ENCODE measurements around the gene MAP2K7.
A peak's percentile ranks its signal among the peaks of the same experiment; 100 is the strongest.
"Not testable (repeated sequence)": the region's sequence is repeated elsewhere in the genome, so short reads cannot be mapped to it uniquely, and the experiment has no call there.

Gene MAP2K7

DNA sequence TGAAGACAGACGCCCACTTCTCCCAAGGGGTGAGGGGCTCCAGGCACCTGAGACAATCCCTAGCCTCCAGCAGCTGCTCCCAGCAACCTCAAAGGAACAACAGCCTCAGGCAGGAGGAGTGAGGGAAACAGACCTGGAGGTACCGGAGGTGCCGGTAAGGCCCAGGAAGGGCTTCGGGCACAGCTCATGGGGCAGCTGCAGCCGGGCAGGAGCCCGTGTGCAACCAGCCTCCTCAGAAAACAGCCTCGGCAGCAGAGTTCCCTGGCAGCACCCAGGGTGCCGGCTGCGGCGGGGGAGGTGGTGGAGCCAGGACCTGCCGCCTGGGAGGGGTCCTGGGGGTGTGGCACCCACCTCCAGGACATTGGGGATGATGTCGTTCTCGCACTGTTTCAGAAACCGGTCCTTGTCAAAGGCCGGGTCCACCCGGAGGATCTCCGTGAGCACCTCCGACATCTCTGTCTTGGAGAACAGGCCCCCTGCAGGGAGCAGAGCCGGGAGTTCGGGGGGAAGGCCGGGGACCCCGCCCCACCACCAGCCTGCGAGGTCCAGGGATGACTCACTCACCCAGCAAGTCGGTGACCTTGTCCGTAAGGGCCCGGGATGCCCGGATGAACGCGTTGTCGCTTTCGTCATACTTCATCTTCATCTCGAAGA lies 28.7 kb downstream of the MAP2K7 start:
- DNase-seq: no peak

DNA sequence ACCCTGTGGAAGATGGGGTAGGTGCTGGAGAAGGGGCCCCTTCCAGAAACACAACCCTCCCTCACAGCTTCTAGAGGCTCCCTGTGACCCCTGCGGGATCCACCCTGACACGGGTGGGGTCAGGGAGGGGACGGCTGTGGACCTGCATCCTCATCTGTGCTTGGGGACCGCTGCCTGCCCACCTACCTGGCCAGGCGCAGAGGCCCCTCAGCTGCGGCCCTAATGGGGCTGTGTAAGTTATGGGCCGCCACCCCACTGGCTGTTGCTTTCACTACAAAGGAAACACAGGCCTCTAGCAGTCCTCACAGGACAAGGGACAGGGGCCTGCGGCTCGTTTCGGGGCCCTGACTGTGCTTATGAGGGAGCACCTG lies 29.2 kb downstream of the MAP2K7 start:
- no peak for DNase-seq

DNA sequence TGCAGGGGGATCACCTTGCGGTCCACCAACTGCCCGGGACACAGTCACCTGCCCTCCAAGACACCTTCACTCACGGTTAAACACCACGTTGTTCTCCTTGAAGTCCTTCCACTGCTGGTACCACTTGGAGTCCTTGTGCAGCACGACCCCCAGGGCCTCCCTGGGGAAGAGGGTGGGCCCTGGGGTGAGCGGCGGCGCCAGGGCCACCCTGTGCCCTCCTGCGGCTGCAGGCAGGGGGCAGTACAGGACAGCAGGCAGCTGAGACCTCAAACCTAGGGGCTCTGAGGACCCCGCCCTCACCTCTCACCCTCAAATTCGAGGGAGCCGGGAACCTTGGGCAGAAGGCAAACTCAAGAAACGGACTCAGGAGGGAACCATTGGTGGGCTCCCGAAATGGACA lies 29.7 kb downstream of the MAP2K7 start:
- DNase-seq: no peak

DNA sequence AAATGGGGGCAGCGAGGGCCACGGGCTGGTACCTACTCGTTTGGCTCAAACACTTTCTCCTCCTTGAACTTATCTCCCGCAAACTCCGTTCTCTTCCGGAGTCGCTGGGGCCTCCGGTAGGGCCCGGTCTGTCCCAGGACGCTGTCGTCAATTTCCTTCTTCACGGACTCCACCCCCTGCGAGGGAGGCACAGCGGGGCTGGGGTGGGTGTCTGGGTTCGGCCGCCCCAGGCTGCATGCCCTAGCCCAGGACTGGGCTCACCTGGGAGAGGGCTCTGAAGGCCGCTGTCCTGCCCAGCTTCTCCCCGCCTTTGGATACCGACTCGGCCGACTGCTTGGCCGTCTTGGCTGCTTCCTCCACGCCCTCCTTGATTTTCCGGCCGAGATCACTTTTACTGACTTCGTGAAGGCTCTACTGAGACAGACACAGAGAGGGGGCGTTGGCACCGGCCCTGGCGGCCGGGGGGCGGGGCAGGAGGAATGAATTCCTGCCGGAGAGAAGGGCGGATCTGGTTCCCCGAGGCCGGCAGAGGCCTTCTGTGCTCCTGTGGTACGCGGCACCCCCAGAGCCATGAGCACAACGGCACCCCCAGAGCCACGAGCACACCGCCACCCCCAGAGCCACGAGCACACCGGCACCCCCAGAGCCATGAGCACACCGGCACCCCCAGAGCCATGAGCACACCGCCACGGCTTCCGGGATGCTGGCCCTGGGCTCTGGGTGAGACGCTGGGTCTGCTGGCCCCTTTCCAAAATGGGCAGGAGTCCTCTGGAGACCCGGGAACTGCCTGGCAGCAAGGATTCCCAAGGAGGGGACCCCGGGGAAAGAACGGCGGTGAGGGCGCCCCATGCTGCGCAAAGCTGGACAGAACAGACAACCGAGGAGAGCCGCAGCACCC lies 30.4 kb downstream of the MAP2K7 start:
- no peak for DNase-seq

DNA sequence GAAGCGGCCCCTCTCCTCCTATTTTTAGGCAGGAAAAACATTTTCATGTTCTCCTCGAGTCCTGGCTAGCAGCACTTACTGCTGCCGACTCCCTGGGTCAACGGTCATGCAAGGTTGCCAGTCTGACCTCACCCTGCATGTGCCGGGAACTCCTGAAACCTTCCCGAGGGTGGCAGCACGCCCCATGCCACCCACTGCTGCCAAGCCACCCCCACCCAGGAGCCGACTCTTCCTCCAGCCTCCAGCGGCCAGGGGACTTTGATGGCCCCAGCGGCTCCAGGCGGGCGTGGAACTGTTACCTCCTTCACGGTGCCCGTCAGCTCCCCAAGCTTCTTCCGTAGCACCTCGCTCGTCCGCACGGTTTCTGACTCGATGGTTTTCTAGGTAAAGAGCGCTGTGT lies 31.1 kb downstream of the MAP2K7 start:
- no peak for DNase-seq

DNA sequence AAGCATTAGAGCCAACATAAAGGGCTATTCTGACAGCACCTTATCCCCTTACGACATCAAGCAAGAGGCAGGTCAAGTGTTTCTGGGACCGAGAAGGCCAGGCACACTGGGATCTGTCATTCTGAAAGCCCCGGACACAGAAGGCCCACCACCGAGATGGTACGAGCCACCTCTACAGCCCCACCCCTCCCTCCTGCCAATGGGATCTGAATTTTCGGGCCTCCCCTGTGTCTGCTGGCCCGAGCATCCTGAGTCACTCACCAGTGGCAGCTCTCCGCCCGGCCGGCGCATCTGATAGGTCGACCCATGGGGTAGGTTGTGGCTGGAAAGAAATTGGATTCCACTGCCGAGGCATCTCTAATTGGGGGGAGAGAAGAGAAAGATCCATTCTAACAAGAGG lies 37.2 kb downstream of the MAP2K7 start:
- no peak for DNase-seq

DNA sequence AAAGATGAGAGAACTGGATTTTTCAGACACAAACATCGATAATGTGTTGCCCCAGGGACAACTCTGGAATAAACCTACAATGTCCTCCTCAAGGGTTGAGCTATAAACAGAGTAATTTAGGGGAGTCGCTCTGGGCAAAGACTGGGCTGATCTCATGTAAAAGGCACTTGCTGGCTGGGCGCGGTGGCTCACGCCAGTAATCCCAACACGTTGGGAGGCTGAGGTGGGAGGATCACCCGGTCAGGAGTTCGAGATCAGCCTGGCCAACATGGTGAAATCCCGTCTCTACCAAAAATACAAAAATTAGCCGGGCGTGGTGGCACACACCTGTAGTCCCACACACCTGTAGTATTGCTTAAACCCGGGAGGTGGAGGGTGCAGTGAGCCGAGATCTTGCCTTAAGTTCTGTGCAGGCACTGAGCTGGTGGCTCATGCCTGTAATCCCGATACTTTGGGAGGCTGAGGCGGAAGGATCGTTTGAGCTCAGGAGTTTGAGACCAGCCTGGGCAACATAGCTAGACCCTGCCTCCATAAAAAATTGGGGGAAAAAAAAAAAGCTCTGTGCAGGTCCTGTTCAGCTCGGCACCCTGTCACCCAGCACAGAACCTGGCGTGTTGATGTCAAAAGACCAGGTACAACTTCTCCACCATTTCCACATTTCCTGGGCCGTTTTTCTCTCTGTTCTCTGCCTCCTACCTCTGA lies 38.4 kb downstream of the MAP2K7 start:
- no peak for DNase-seq

DNA sequence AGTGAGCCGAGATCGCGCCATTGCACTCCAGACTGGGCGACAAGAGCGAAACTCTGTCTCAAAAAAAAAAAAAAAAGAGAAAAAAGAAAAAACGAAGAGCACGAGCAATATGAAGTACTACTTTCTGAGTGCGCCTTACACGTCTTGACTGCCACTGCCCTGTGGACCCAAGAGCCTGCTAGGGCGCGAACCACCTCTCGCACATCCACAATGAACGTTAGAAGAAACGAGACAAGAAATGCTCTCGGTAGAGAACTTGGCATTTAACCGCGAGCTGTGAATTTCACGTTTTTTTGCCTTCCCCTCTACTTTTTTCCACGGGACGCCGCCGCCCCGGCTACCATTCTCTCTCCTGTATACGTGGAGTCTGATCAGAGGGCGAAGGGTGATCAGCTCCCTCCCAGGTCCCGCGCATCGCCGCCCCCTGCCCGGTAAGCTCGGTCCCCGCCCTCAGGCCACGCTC lies 39.3 kb downstream of the MAP2K7 start:
- no peak for DNase-seq

DNA sequence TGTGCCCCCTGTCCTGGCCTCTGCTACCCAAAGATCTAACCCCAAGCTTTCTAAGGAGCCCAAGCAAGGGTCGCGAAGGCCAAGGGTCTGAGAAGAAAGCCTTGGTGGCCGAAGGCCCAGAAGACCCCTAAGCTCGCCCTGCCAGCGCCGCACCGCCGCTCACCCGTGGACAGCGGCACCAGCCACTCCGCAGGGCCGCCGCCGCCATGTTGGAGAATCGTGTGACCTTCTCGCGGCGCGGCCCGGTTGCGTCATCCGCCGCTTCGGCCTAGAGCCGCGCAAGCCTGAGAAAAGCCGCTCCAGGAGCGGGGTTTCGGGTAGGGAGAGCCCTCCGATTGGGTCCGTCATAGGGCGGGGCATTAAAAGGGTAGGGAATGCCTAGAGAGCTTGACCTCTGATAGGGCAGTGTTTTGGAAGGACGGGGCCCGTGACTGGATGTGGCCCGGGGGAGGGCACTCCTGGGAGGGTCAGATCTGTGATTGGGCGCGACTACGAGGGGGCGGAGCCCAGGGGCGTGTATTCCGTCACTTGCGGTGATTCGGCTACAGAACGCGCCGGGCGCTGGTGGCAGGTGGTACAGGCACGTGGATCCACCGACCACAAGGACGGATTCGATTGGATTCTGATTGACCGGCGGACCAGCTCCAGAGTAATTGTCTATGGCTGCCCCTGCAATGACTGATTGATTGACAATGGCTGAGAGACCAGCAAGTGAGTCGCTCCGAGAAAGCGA lies 39.9 kb downstream of the MAP2K7 start, which contains the start of gene TIMM44:
Gene TIMM44, minus strand, starts transcription at position 223 of the 733 bp plus-strand sequence. Its CDS starts 15 bp downstream, at position 208.
- DNase-seq: peak; percentile 100

DNA sequence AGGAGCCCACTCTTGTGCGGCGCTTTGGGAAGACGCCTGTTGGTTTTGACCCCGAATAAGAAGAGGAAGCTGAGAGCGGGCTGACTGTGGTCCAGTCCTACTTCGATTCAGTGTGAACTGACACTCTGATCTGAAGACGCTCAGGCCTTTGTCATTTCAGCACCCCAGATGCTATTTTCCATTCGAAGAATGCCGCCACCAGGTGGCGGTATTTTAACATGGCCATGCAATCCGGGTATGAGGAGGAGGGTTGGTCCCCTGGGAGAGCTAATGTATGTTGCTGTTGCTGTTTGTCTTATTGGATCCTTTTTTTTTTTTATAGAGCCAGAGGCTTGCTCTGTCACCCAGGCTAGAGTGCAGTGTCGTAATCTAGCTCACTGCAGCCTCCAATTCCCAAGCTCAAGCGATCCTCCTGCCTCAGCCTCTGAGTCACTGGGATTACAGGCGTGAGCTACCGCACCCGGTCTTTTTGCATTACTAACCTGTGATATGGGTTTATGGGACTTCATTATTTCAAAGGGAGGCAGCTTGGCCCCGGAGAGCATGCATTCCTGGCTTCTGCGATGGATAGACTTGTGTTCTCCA lies 40.6 kb downstream of the MAP2K7 start:
- peak; percentile 91 for DNase-seq

DNA sequence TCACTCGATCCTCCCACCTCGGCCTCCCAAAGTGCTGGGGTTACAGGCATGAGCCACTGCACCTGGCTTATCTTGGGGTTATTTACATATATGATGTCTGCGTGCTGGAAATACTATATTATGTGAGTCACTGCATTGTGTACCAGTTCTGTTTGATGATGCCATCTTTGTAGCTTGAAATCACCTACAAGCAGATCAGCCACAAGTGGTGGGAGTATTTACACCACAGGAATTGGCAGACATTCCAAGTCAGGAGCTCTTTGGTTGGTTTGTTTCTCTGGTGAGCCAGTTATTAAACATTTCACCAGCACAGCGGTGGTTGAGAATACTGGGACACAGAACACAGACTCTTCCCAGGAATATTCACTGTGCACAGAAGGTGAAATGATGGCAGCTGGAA lies 44.3 kb downstream of the MAP2K7 start:
- DNase-seq: no peak

DNA sequence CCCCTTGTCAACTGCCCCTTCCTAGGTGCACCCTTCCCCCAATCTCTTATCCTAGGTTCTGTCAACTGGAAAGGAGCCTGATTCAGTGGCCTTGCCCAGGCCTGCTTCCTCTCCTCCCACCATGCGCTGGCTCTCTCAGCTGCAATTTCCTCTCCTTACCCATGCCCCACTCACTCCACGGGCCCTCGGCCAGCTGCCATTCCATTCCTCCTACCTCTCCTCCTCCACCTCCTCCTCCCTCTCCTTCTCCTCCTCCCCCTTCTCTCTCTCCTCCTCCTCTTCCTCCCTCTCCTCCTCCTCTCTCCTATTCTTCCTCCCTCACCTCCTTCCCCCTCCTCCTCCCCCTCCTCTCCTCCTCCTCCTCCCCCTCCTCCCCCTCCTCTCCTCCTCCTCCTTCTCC lies 49.4 kb downstream of the MAP2K7 start:
- DNase-seq: peak; percentile 40

DNA sequence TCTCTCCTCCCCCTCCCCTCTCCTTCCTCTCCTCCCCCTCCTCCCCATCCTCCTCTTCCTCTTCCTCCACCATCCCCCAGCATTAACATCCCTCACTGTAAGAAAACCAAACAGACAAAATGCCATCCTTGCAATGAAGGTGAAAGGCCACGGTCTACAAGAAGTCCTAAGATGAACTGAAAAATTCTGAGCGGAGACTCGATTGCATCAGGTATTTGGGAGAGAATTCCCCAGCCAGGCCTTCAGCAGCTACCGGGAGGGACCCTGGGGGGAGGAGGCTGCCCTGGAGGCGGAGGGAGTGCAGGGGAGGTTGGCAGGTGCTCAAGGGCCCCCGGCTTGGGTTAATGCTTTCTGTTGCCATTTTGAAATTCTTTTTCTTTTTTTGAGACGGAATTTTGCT lies 49.9 kb downstream of the MAP2K7 start:
- no peak for DNase-seq

DNA sequence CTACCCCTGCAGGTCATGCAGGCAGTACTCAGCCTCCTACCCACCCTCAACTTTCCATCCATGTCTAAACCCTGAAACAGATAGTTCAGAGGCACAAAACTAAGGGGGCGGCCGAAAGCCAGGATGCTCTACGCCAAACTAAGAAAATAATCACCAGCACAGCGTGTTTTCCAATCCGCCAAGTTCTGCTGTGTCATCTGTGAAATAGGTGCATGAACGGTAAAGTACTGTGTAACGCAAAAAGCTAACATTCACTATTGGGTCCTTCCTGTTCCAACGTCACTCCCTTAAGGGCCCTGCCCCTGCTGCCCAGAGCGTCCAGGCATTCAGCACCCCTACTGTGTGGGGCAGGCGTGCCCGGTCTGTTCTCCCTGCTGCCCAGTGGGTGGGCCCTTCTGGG lies 52.0 kb downstream of the MAP2K7 start:
- no peak for DNase-seq

DNA sequence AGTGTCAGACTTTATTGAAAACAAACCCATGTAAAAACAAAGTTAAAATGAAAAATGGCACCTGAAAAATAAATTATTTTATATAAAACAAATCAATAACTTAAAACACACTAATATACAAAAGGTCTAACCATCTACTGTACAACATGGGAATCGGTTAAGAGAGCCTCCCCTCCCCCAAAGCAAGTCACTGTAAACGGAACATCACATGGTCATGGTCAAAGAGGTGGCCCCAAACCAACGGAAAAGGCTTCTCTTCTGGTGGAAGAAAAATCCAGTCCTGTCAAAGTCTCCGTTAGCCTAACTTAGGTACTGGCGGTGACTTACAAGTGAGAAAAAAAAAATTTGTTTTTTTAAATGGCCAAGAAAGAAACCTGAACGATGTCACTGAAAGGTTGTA lies 55.5 kb downstream of the MAP2K7 start:
- no peak for DNase-seq

DNA sequence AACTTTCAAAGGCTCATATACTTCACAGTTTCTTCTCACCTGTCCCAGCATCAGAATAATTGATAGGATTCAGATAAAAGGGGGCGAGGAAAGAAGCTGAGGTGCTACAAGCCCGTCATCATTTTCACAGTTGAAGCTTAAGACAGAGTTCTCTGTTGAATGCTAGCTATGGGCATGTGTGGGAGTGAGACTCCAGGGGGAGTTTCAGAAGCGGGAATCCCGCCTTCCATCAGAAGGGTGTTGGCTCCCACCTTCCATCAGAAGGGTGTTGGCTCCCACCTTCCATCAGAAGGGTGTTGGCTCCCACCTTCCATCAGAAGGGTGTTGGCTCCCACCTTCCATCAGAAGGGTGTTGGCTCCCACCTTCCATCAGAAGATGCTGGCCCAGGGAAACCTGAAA lies 57.4 kb downstream of the MAP2K7 start:
- DNase-seq: not testable (repeated sequence)

DNA sequence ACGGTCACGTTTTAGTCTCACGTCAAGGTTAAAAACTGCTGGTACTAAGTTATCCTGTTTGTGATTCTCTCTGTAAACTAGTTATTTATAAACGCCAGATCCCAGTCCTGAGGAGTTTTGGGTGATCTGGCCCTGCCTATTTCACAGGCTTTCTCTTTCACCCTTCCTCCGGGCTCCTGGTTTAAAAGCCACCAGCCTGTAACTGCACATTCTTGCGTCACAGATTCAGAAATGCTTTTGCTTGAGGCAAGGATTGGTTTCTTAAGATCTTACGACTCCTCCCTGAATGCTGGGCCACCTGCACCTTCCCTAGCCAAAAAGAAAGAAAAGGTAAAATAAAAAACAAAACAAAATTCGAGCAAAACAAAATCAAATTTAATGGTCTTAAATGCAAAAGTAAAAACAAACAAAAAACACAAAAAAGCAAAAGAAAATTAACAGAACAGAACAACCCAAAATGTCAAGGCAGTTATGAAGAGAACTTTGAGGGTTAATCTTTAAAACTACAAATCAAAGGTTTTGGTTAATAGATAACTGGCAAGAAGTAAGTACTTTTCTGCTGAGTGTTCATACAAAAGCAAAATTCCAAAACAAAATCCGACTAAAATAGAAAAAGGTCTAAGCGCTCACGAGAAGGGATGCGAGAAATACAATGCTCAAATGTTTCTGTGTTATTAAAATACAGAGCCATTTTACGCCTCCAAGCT lies 58.4 kb downstream of the MAP2K7 start:
- no peak for DNase-seq

DNA sequence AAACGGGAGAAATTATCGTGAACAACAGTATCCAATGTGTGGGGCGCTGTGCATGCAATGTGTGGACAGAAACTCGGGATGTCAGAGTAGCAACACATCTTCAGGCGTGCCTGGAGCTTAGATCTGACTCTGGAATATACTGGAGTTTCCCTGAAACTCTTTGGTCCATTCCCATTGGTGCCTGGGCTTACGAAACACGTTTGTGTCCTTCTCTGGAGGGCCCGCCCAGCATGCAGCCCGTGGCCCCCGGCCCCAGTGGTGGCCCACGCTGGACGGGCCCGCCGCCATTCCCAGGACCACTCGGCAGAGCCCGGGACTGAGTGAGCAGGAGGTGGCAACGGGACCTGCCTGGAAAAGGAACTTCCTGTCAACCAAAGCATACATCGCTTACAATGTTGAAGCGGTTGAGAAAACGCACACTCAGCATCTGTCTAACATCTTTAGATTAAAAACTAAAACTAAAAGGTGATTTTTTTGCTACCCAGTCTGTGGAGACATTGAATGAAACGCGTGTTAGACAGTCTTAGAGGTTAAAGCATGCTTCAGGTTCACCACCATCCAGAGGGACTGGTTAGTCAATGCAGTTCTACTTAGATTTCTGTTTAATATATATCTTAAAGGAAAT lies 59.1 kb downstream of the MAP2K7 start:
- no peak for DNase-seq

DNA sequence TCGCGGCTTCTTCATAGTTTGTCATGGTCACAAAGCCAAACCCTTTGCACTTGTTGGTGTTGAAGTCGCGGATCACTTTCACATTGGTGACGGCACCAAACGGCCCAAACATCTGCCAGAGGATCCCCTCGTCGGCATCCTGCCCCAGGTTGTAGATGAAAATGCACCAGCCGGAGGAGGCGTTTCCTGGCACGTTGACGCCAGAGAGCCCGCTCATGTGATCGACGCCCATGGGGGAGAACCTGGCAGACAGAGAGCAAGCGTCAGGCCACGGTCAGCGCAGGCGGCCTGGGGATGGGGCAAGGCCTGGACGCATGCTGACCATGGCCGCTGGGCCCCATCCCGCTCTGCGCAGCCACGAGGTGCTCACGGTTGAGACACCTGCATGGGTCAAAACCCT lies 59.9 kb downstream of the MAP2K7 start:
- DNase-seq: no peak
